GM21576 (cell line): ENCODE measurements around the gene SYCE3.
A peak's percentile ranks its signal among the peaks of the same experiment; 100 is the strongest.

Experiments
- ATAC-seq: cut with Tn5 transposase; IDR thresholded peaks from one replicate; pipeline ENCODE4 v1.9.1; 2021; ENCODE audit warnings: mild to moderate bottlenecking, moderate library complexity; ENCODE audit not compliant: unreplicated experiment

The SYCE3 gene

GRCh38 chr22:50600967-50601668 is 38.4 kb upstream of the SYCE3 start:
- ATAC-seq = no peak

GRCh38 chr22:50600538-50600937 is 37.8 kb upstream of the SYCE3 start, which contains the start of gene MAPK8IP2:
Gene MAPK8IP2, plus strand, starts transcription at chr22:50600793. Its CDS starts 26 bp downstream, at chr22:50600819.
- ATAC-seq = no peak

- no peak for ATAC-seq
These were observed 37.2 kb upstream of the SYCE3 start for GRCh38 chr22:50599816-50600455.

- ATAC-seq = no peak
These were observed 34.4 kb upstream of the SYCE3 start for GRCh38 chr22:50597097-50597496.

GRCh38 chr22:50595189-50595588 is 32.5 kb upstream of the SYCE3 start:
- ATAC-seq = no peak

GRCh38 chr22:50587407-50587806 is 24.7 kb upstream of the SYCE3 start:
- no peak for ATAC-seq

GRCh38 chr22:50586416-50586815 is 23.7 kb upstream of the SYCE3 start:
- ATAC-seq = no peak

- ATAC-seq = no peak
These were observed 23.1 kb upstream of the SYCE3 start for GRCh38 chr22:50585781-50586180.

- ATAC-seq = no peak
These were observed 22.5 kb upstream of the SYCE3 start for GRCh38 chr22:50585238-50585637.

- ATAC-seq = no peak
These were observed 21.7 kb upstream of the SYCE3 start for GRCh38 chr22:50584106-50585096.

- ATAC-seq = peak; percentile 23
These were observed 20.7 kb upstream of the SYCE3 start for GRCh38 chr22:50583294-50583861.

GRCh38 chr22:50582493-50583293 is 20.0 kb upstream of the SYCE3 start, which contains the start of gene CHKB:
Gene CHKB, minus strand, starts transcription at chr22:50582849. Its CDS starts 68 bp downstream, at chr22:50582781.
- ATAC-seq = peak; percentile 85

GRCh38 chr22:50581950-50582492 is 19.3 kb upstream of the SYCE3 start:
- ATAC-seq = peak; percentile 25

- ATAC-seq = no peak
These were observed 18.6 kb upstream of the SYCE3 start for GRCh38 chr22:50581031-50581949.

GRCh38 chr22:50579752-50580151 is 17.0 kb upstream of the SYCE3 start:
- no peak for ATAC-seq

GRCh38 chr22:50578776-50579310 is 16.1 kb upstream of the SYCE3 start:
- no peak for ATAC-seq

GRCh38 chr22:50577987-50578775 is 15.5 kb upstream of the SYCE3 start, which contains the start of gene CPT1B:
Gene CPT1B, minus strand, starts transcription at chr22:50578427. Its CDS starts 512 bp downstream, at chr22:50577915.
- no peak for ATAC-seq

- ATAC-seq = no peak
These were observed 14.9 kb upstream of the SYCE3 start for GRCh38 chr22:50577697-50577986.
